CD14-positive monocyte (primary cell): ENCODE measurements around the gene TEAD1. TPM values are rescaled to one million over a fixed set of nuclear protein-coding genes. Genes with fewer than 3 reads are reported as not detected.

Source experiments
- DNase-seq, 3 donors: peaks; one replicate each; pipeline ENCODE4 v3.0.0-alpha.2; 2011 to 2022
- H2AFZ ChIP-seq: 2 replicates; pipeline ENCODE4 v1.6.0; 2012; ENCODE audit warnings: mild to moderate bottlenecking, low read depth, low read length, inconsistent platforms; ENCODE audit not compliant: insufficient read depth, poor library complexity, severe bottlenecking
- H3K27ac ChIP-seq, 2 donors: 1 replicate in 1 of 2; 2 replicates in 1 of 2; pipeline ENCODE4 v1.5.1; 2012 to 2013; ENCODE audit warnings: low read length in 2 of 2, control low read depth in 1 of 2, inconsistent platforms in 1 of 2, low read depth in 1 of 2, mild to moderate bottlenecking in 1 of 2
- H3K27me3 ChIP-seq, 2 donors: one replicate each; pipeline versions ENCODE4 v1.6.0 to v1.6.1; 2011 to 2013; ENCODE audit warnings: low read length in 2 of 2; ENCODE audit not compliant: control insufficient read depth in 2 of 2, insufficient read depth in 2 of 2
- H3K36me3 ChIP-seq, 2 donors: replicated peaks in 1 of 2; 1 replicate in 1 of 2; 2 replicates in 1 of 2; pipeline versions ENCODE4 v1.5.1 to v1.6.1; 2012 to 2013; ENCODE audit warnings: low read length in 2 of 2, control low read depth in 1 of 2, inconsistent platforms in 1 of 2, mild to moderate bottlenecking in 1 of 2; ENCODE audit not compliant: insufficient read depth in 2 of 2, control insufficient read depth in 1 of 2
- H3K4me1 ChIP-seq, 2 donors: 1 replicate in 1 of 2; 2 replicates in 1 of 2; pipeline versions ENCODE4 v1.5.1 to v1.6.1; 2012 to 2013; ENCODE audit warnings: low read length in 2 of 2, control low read depth in 1 of 2, inconsistent platforms in 1 of 2, mild to moderate bottlenecking in 1 of 2, moderate library complexity in 1 of 2; ENCODE audit not compliant: insufficient read depth in 2 of 2, control insufficient read depth in 1 of 2
- H3K4me2 ChIP-seq: replicated peaks from 2 replicates; pipeline ENCODE3; 2012; ENCODE audit warnings: low read length, moderate library complexity, mild to moderate bottlenecking; ENCODE audit not compliant: poor library complexity, severe bottlenecking; ENCODE audit errors: extremely low read depth
- H3K4me3 ChIP-seq, 3 experiments: fragments of 200-600 bp in 1 of 3; sonication (generic) in 1 of 3; replicated peaks in 1 of 3; 1 replicate in 2 of 3; 2 replicates in 1 of 3; pipeline ENCODE4 v1.5.1; 2011 to 2013; ENCODE audit warnings: low read length in 3 of 3, mild to moderate bottlenecking in 3 of 3, control low read depth in 2 of 3, low read depth in 2 of 3, inconsistent platforms in 1 of 3, moderate library complexity in 1 of 3
- H3K79me2 ChIP-seq: 2 replicates; pipeline ENCODE4 v1.6.0; 2012; ENCODE audit warnings: mild to moderate bottlenecking, control low read depth, inconsistent platforms, low read length, moderate library complexity; ENCODE audit not compliant: insufficient read depth
- H3K9ac ChIP-seq: 2 replicates; pipeline ENCODE4 v1.6.0; 2017; ENCODE audit warnings: low read length, mild to moderate bottlenecking; ENCODE audit not compliant: insufficient read depth, poor library complexity, severe bottlenecking
- H3K9me3 ChIP-seq, 2 donors: replicated peaks in 1 of 2; 1 replicate in 1 of 2; 2 replicates in 1 of 2; pipeline versions ENCODE4 v1.5.1 to v1.6.1; 2012 to 2013; ENCODE audit warnings: low read length in 2 of 2, control low read depth in 1 of 2; ENCODE audit not compliant: control insufficient read depth in 1 of 2, insufficient read depth in 1 of 2
- H4K20me1 ChIP-seq: 2 replicates; pipeline ENCODE4 v1.6.0; 2012; ENCODE audit warnings: mild to moderate bottlenecking, low read length, control low read depth, moderate library complexity; ENCODE audit not compliant: insufficient read depth
- H3K27ac Mint-ChIP-seq, 7 donors: one replicate each; pipeline ENCODE4 v1.8.0; 2020; ENCODE audit warnings: mild to moderate bottlenecking in 7 of 7, mixed read lengths in 7 of 7, moderate library complexity in 6 of 7, inconsistent platforms in 2 of 7
- H3K27me3 Mint-ChIP-seq, 3 donors: one replicate each; pipeline ENCODE4 v1.8.0; 2021 to 2022; ENCODE audit warnings: low read depth in 3 of 3, mild to moderate bottlenecking in 3 of 3, mixed read lengths in 3 of 3, moderate library complexity in 3 of 3, inconsistent platforms in 1 of 3
- H3K36me3 Mint-ChIP-seq, 2 donors: one replicate each; pipeline ENCODE4 v1.8.0; 2020; ENCODE audit warnings: mixed read lengths in 2 of 2, inconsistent platforms in 1 of 2, mild to moderate bottlenecking in 1 of 2
- H3K4me1 Mint-ChIP-seq: one replicate; pipeline ENCODE4 v1.8.0; 2020; ENCODE audit warnings: mild to moderate bottlenecking, mixed read lengths
- H3K4me3 Mint-ChIP-seq, 2 donors: one replicate each; pipeline ENCODE4 v1.8.0; 2020; ENCODE audit warnings: mild to moderate bottlenecking in 2 of 2, mixed read lengths in 2 of 2, moderate library complexity in 1 of 2
- H3K9me3 Mint-ChIP-seq, 7 donors: one replicate each; pipeline ENCODE4 v1.8.0; 2020 to 2022; ENCODE audit warnings: mixed read lengths in 7 of 7, mild to moderate bottlenecking in 6 of 7, moderate library complexity in 6 of 7, inconsistent platforms in 2 of 7
- CTCF ChIP-seq: fragments of 200-600 bp; IDR thresholded peaks from one replicate; pipeline ENCODE4 v1.8.0; 2022; ENCODE audit warnings: antibody characterized with exemption, mild to moderate bottlenecking
- WGBS: methylation state at CpG from one replicate; pipeline ENCODE4 v1.1.5; 2013; ENCODE audit warnings: missing lambda C conversion rate; ENCODE audit not compliant: insufficient coverage; 5-methylcytosine and 5-hydroxymethylcytosine counted together
- intact Hi-C, 2 donors: fragments of 100-400 bp; cut with micrococcal nuclease; formaldehyde crosslinking; loops; one replicate each; pipeline versions ENCODE4 v1.15.0 to v1.15.1; 2023
- polyA plus RNA-seq, 3 donors: library from polyadenylated mRNA; depleted of rRNA in 1 of 3; unstranded in 2 of 3; stranded (reverse) in 1 of 3; fragments of 300-500 nt in 2 of 3; fragments of >200 nt in 1 of 3; fragmentation: Illumina TruSeq in 2 of 3; gene quantifications; 1 replicate in 2 of 3; 2 replicates in 1 of 3; pipeline ENCODE4 v1.2.3, GENCODE V29; 2012 to 2021

Gene TEAD1
- polyA plus RNA-seq, 3 donors, result not detected

- H3K4me3 ChIP-seq, result no peak overlapping the region
- DNase-seq, result no peak
- Mint-ChIP-seq H3K27me3 (peaks cover 2 to 7% (median 3%) of the 10 kb centered on the region in 3 donors), H3K9me3 (peaks cover 0 to 3% (median 0%) of the 10 kb centered on the region in 7 donors), H3K4me1 (no peaks in the 10 kb centered on the region), H3K27ac (no peak overlapping the region), H3K4me3 (no peak overlapping the region), H3K36me3 (no peaks in the 10 kb centered on the region)
- H3K9me3 ChIP-seq, result no peaks in the 10 kb centered on the region
- no peak for TF ChIP-seq CTCF
- no peaks in the 10 kb centered on the region for H3K36me3 ChIP-seq
- no peaks in the 10 kb centered on the region for H3K79me2 ChIP-seq
- no peak overlapping the region for H3K4me2 ChIP-seq
- no peaks in the 10 kb centered on the region for H3K27me3 ChIP-seq
- H4K20me1 ChIP-seq, result no peaks in the 10 kb centered on the region
- H3K4me1 ChIP-seq, result no peaks in the 10 kb centered on the region
- H2AFZ ChIP-seq, result no peak overlapping the region
- H3K9ac ChIP-seq, result no peak overlapping the region
- 100% methylated on average over 2 of the region's 5 CpGs for WGBS
- H3K27ac ChIP-seq, result no peak overlapping the region
- intact Hi-C loops, result no loop called here
These were observed 111.7 kb downstream of the TEAD1 start for GRCh38 chr11:12785901-12786300.

DNA sequence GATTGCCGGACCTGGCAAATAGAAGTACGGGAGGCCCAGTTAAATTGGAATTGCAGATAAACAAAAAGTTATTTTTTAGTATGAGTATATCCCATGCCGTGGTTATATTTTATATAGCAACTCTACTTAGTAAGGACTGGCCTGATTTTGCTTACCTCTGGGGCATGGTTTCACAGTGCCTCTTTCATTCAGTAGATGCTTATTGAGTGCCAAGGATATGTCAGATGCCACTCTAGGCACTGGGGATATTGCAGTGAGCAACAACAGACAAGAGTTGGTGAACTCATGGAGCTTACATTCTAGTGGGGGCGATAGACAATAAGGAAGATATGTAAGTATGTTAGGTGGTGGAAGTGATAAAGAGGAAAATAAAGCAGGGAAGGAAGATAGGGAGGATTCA lies 112.2 kb downstream of the TEAD1 start:
- no peaks in the 10 kb centered on the region for H3K36me3 Mint-ChIP-seq
- no peak overlapping the region for H3K27ac ChIP-seq
- H2AFZ ChIP-seq, result no peak overlapping the region
- H3K4me1 ChIP-seq, result no peaks in the 10 kb centered on the region
- peaks cover 0 to 3% (median 0%) of the 10 kb centered on the region in 7 donors for H3K9me3 Mint-ChIP-seq
- no peaks in the 10 kb centered on the region for H3K4me1 Mint-ChIP-seq
- intact Hi-C loops, result no loop called here
- H3K9me3 ChIP-seq, result no peaks in the 10 kb centered on the region
- H4K20me1 ChIP-seq, result no peaks in the 10 kb centered on the region
- no peaks in the 10 kb centered on the region for H3K27me3 ChIP-seq
- 100% methylated on average over 2 of the region's 4 CpGs for WGBS
- H3K9ac ChIP-seq, result no peak overlapping the region
- H3K27me3 Mint-ChIP-seq, result peaks cover 2 to 7% (median 3%) of the 10 kb centered on the region in 3 donors
- H3K4me3 ChIP-seq, result no peak overlapping the region
- no peak overlapping the region for H3K27ac Mint-ChIP-seq
- H3K79me2 ChIP-seq, result no peaks in the 10 kb centered on the region
- no peaks in the 10 kb centered on the region for H3K36me3 ChIP-seq
- no peak for TF ChIP-seq CTCF
- no peak overlapping the region for H3K4me2 ChIP-seq
- H3K4me3 Mint-ChIP-seq, result no peak overlapping the region
- no peak for DNase-seq
